Measurements from ENCODE around the gene PHACTR1.

GRCh38 chr6:12916420-12917136 lies 200.0 kb downstream of the PHACTR1 start:
- no peak for TF ChIP-seq SP1 (IDR thresholded peaks at IDR 0.05)
- TF ChIP-seq ZBTB33 (IDR thresholded peaks at IDR 0.05), result no peak
- TF ChIP-seq, protein P1, sequence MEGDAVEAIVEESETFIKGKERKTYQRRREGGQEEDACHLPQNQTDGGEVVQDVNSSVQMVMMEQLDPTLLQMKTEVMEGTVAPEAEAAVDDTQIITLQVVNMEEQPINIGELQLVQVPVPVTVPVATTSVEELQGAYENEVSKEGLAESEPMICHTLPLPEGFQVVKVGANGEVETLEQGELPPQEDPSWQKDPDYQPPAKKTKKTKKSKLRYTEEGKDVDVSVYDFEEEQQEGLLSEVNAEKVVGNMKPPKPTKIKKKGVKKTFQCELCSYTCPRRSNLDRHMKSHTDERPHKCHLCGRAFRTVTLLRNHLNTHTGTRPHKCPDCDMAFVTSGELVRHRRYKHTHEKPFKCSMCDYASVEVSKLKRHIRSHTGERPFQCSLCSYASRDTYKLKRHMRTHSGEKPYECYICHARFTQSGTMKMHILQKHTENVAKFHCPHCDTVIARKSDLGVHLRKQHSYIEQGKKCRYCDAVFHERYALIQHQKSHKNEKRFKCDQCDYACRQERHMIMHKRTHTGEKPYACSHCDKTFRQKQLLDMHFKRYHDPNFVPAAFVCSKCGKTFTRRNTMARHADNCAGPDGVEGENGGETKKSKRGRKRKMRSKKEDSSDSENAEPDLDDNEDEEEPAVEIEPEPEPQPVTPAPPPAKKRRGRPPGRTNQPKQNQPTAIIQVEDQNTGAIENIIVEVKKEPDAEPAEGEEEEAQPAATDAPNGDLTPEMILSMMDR (IDR thresholded peaks at IDR 0.05; ENCODE audit: low read depth, low read length, missing input control), result no peak
- no peak for TF ChIP-seq TAF1 (conservative IDR thresholded peaks at IDR 0.05)
- no peak for TF ChIP-seq EGR1 (IDR thresholded peaks at IDR 0.05; ENCODE audit: low read depth in 2 of 2)
- no peak for TF ChIP-seq YY1 (IDR thresholded peaks at IDR 0.05)
- no peak for TF ChIP-seq HNF4A (conservative IDR thresholded peaks at IDR 0.05)
- TF ChIP-seq RXRA (IDR thresholded peaks at IDR 0.05), result no peak
- TF ChIP-seq, protein P2, sequence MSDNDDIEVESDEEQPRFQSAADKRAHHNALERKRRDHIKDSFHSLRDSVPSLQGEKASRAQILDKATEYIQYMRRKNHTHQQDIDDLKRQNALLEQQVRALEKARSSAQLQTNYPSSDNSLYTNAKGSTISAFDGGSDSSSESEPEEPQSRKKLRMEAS (IDR thresholded peaks at IDR 0.05), result no peak

Data from liver (tissue), 3 donors.